Lung (tissue), 12 donors: Measurements from ENCODE around the gene OXCT2. TPM values are rescaled to one million over a fixed set of nuclear protein-coding genes. Genes with fewer than 3 reads are reported as not detected.

Experiments
- ATAC-seq: fragments of 200-7000 bp; cut with Tn5 transposase; one replicate; pipeline ENCODE4 v1.9.1; 2020; ENCODE audit warnings: moderate number of reproducible peaks; ENCODE audit not compliant: insufficient read depth, low FRiP score
- DNase-seq, 3 donors: peaks; one replicate each; pipeline ENCODE4 v3.0.0-alpha.2; 2013 to 2017
- H3K27ac ChIP-seq, 2 donors: one replicate each; pipeline ENCODE4 v1.5.1; 2013; ENCODE audit warnings: mild to moderate bottlenecking in 2 of 2, moderate library complexity in 2 of 2, control low read depth in 1 of 2, inconsistent platforms in 1 of 2, low read depth in 1 of 2, low read length in 1 of 2
- H3K27me3 ChIP-seq, 3 donors: one replicate each; pipeline ENCODE4 v1.5.1; 2013; ENCODE audit warnings: low read length in 2 of 3; ENCODE audit not compliant: control insufficient read depth in 3 of 3, insufficient read depth in 3 of 3
- H3K36me3 ChIP-seq, 4 donors: one replicate each; pipeline ENCODE4 v1.5.1; 2013; ENCODE audit warnings: low read length in 4 of 4, mild to moderate bottlenecking in 1 of 4, moderate library complexity in 1 of 4; ENCODE audit not compliant: control insufficient read depth in 4 of 4, insufficient read depth in 4 of 4
- H3K4me1 ChIP-seq, 5 donors: one replicate each; pipeline ENCODE4 v1.5.1; 2013; ENCODE audit warnings: low read length in 5 of 5, mild to moderate bottlenecking in 2 of 5, moderate library complexity in 1 of 5; ENCODE audit not compliant: control insufficient read depth in 5 of 5, insufficient read depth in 5 of 5
- H3K4me3 ChIP-seq: one replicate; pipeline ENCODE4 v1.5.1; 2013; ENCODE audit warnings: mild to moderate bottlenecking, control low read depth, moderate library complexity
- H3K9ac ChIP-seq, 2 donors: one replicate each; pipeline ENCODE4 v1.5.1; 2013; ENCODE audit warnings: low read length in 2 of 2, control low read depth in 1 of 2; ENCODE audit not compliant: insufficient read depth in 1 of 2
- H3K9me3 ChIP-seq, 4 donors: one replicate each; pipeline ENCODE4 v1.5.1; 2013; ENCODE audit warnings: low read length in 3 of 4, mild to moderate bottlenecking in 1 of 4, moderate library complexity in 1 of 4; ENCODE audit not compliant: control insufficient read depth in 4 of 4, insufficient read depth in 3 of 4
- WGBS, 2 donors: extraction: QIAGEN DNeasy Blood & Tissue Kit; methylation state at CpG; one replicate each; pipeline ENCODE4 v1.1.7; 2013; 5-methylcytosine and 5-hydroxymethylcytosine counted together
- polyA plus RNA-seq, 2 donors: library from polyadenylated mRNA; stranded (reverse); fragments of 200-250 nt; gene quantifications; one replicate each; pipeline ENCODE4 v1.2.1, GENCODE V29; 2013
- total RNA-seq, 2 donors: library from RNA; depleted of rRNA in 1 of 2; stranded (reverse); fragments of >200 nt in 1 of 2; gene quantifications; one replicate each; pipeline ENCODE4 v1.2.1, GENCODE V29; 2014 to 2021
- TF ChIP-seq, protein P1 (sequence below): IDR thresholded peaks from 2 replicates; pipeline ENCODE4 v1.5.1; 2012; ENCODE audit warnings: mild to moderate bottlenecking; ENCODE audit errors: control extremely low read depth, extremely low read depth
- donor health status: control.
- donor health status: control.
- donor health status: Bipolar disorder and iron deficiency.
- donor health status: healthy.
- donor health status: DM: yes; HTN: yes; CAD: no.

OXCT2 gene
- total and polyA plus RNA-seq, 4 donors: 0.17 to 0.95 (median 0.48) TPM

DNA sequence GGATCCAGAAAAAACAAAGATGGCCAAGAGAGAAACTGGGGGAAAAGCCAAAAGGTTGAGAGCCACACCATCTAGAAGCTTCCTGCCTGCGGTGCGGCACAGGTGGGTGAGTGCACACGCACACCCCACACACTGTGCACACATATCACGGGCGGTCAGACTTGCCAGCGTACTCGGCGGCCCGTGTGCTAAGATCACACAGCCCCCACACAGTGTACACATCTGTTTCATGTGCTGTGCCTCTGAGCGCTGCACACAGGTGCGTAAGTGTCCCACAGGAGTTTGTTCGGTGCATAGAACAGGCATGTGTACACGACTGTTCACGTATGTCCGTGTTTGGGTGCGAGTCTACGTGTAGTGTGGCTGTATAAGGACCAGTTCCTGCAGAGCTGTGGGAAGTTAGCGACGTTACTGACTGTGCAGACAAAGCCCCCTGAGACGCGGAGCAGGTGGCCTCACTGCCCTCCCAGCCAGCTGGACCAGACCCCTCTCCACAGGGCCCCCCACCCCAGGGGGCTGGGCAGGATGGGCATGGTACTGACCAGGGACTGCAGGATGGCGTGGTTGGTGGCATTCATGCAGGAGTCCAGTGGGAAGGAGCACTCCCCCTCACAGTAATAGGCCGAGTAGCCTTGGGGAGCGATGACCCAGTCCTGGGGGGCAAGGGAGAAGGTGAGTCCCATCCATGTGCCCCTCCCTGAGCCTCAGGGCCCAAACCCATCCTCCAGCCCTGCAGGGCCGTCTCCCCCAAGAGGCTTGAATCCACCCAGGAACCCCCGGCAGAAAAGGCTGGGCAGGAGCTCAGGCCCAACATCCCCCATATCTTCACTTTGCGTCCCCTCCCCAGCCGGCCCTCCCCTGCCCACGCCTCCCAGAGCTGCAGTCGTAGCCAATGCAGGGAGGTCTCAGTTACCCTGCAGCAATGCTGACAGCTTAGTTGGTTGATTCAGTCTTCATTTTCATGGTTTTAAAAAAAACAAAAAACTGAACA is 8.3 kb downstream of the OXCT2 start:
- no peak overlapping the region for H3K9ac ChIP-seq
- peaks cover 0 to 18% (median 1%) of the 10 kb centered on the region in 4 donors for H3K36me3 ChIP-seq
- no peaks in the 10 kb centered on the region for H3K9me3 ChIP-seq
- ATAC-seq (no peak), DNase-seq (no peak)
- no peak overlapping the region for H3K27ac ChIP-seq
- H3K27me3 ChIP-seq: no peaks in the 10 kb centered on the region
- 93 to 94% methylated on average over 26 to 30 of the region's 30 CpGs for WGBS, 2 donors
- no peaks in the 10 kb centered on the region for H3K4me1 ChIP-seq
- no peak overlapping the region for H3K4me3 ChIP-seq
- TF ChIP-seq, protein P1, sequence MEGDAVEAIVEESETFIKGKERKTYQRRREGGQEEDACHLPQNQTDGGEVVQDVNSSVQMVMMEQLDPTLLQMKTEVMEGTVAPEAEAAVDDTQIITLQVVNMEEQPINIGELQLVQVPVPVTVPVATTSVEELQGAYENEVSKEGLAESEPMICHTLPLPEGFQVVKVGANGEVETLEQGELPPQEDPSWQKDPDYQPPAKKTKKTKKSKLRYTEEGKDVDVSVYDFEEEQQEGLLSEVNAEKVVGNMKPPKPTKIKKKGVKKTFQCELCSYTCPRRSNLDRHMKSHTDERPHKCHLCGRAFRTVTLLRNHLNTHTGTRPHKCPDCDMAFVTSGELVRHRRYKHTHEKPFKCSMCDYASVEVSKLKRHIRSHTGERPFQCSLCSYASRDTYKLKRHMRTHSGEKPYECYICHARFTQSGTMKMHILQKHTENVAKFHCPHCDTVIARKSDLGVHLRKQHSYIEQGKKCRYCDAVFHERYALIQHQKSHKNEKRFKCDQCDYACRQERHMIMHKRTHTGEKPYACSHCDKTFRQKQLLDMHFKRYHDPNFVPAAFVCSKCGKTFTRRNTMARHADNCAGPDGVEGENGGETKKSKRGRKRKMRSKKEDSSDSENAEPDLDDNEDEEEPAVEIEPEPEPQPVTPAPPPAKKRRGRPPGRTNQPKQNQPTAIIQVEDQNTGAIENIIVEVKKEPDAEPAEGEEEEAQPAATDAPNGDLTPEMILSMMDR: no peak

DNA sequence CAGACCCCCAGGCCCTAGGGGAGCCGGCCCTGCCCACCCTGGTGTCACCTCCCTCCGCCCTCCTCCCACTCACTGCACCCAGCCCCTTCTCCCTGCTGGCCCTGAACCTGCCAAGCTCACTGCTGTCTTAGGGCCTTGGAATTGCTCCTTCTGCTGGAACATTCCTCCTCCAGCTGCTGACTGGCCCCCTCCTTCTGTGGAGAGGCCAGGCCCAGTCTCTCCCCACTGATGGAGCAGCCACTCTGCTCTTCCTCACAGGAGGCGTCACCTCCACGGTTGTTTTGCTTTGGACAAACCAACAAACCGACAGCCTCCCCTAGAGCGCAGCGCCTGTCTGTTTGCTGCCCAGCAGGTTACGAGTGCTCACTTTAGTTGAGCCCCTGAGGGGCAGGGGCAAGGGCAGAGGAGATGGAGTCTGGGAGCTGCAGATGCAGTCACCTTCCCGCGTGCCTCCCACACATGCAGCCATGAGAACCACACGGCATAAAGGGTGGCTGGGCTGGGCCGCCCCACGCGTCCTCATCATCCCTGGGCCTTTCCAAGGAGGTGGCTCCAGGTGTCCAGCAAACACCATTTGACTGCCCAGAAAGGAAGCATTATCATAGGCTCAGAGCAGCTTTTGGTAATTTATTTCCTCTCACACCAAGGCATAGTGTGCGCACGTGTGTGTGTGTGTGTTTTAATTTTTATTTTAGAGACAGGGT is 9.4 kb downstream of the OXCT2 start:
- Histone ChIP-seq H3K27ac (no peak overlapping the region), H3K9ac (no peak overlapping the region), H3K27me3 (no peaks in the 10 kb centered on the region), H3K36me3 (peaks cover 0 to 24% (median 4%) of the 10 kb centered on the region in 4 donors), H3K9me3 (no peaks in the 10 kb centered on the region), H3K4me1 (no peaks in the 10 kb centered on the region), H3K4me3 (no peak overlapping the region)
- TF ChIP-seq, protein P1: no peak
- no peak for DNase-seq
- WGBS, 2 donors: 84 to 88% methylated on average over 16 of the region's 16 CpGs
- no peak for ATAC-seq

DNA sequence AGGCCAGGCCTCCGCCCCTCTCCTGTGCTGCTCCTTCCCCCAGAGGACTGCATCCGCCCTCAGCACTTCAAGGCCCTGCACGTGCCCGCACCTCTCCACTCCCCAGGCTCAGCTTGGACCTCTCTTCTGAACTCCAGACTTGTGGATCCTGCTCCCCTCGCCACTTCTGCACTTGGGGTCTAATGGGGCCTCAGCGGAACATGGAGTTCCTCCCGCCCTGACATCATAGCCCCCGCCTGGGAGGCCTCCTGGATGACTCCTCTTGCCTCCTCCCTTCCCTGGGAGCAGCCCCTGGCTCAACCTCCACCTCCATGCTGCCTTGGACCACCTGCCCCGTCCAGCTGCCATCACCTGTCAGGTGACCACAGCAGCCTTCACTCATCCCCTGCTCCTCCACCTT is 10.1 kb downstream of the OXCT2 start:
- ATAC-seq (no peak), DNase-seq (no peak)
- Histone ChIP-seq H3K9me3 (no peaks in the 10 kb centered on the region), H3K9ac (no peak overlapping the region), H3K36me3 (peaks cover 0 to 28% (median 5%) of the 10 kb centered on the region in 4 donors), H3K4me1 (no peaks in the 10 kb centered on the region), H3K27me3 (no peaks in the 10 kb centered on the region), H3K4me3 (no peak overlapping the region), H3K27ac (no peak overlapping the region)
- 84 to 89% methylated on average over 9 of the region's 9 CpGs for WGBS, 2 donors
- TF ChIP-seq, protein P1: no peak
